ENCODE data around the gene IFITM2. TPM values are rescaled to one million over a fixed set of nuclear protein-coding genes. Genes with fewer than 3 reads are reported as not detected.

The IFITM2 gene
- total and polyA plus RNA-seq, 2 of the 13 experiments (the other 11 are each of a cell fraction or from before 2014, with no cell fraction given) = 13.8 to 267 TPM

- no peak for TF ChIP-seq LCORL (IDR thresholded peaks at IDR 0.05)
- peak; percentile 81; the same call in 1 of the 2 replicates for TF ChIP-seq LCORL (CRISPR knock-in tag; IDR thresholded peaks at IDR 0.05)
- TF ChIP-seq ZNF790 (CRISPR knock-in tag; IDR thresholded peaks at IDR 0.05; ENCODE audit: borderline replicate concordance) = peak; percentile 37; the same call in 1 of the 2 replicates
- no peak for TF ChIP-seq ZNF704 (CRISPR knock-in tag; IDR thresholded peaks at IDR 0.05; ENCODE audit: borderline replicate concordance)
- TF ChIP-seq ZC3H4 (CRISPR knock-in tag; IDR thresholded peaks at IDR 0.05; ENCODE audit: borderline replicate concordance) = 0 out of 2 replicates have a peak, but pooled peaks have one; percentile 56
- TF ChIP-seq ZNF639 (CRISPR knock-in tag; conservative IDR thresholded peaks at IDR 0.05) = 0 out of 2 replicates have a peak, but pooled peaks have one; percentile 31
- no peak for TF ChIP-seq ZNF766 (CRISPR knock-in tag; IDR thresholded peaks at IDR 0.05; ENCODE audit: borderline replicate concordance)
- TF ChIP-seq TARDBP (CRISPR knock-in tag; IDR thresholded peaks at IDR 0.05) = no peak; the same call in 1 of the 2 replicates
- TF ChIP-seq FOXO4 (CRISPR knock-in tag; conservative IDR thresholded peaks at IDR 0.05) = no peak
- peak; percentile 71; the same call in 1 of the 2 replicates for TF ChIP-seq ZNF816 (CRISPR knock-in tag; IDR thresholded peaks at IDR 0.05; ENCODE audit: borderline replicate concordance)
- TF ChIP-seq TEF (CRISPR knock-in tag; IDR thresholded peaks at IDR 0.05) = no peak
- TF ChIP-seq ETV6 (CRISPR knock-in tag; conservative IDR thresholded peaks at IDR 0.05) = no peak
- TF ChIP-seq ZNF264 (CRISPR knock-in tag; IDR thresholded peaks at IDR 0.05) = peak; percentile 56; the same call in 1 of the 2 replicates
- peak; percentile 47; the same call in 1 of the 2 replicates for TF ChIP-seq ZNF652 (CRISPR knock-in tag; IDR thresholded peaks at IDR 0.05; ENCODE audit: borderline replicate concordance, low read depth)
- TF ChIP-seq ZNF674 (CRISPR knock-in tag; IDR thresholded peaks at IDR 0.05; ENCODE audit: low read depth) = no peak
- TF ChIP-seq DMAP1 (CRISPR knock-in tag; IDR thresholded peaks at IDR 0.05) = peak; percentile 67
- no peak for TF ChIP-seq GTF3A (CRISPR knock-in tag; conservative IDR thresholded peaks at IDR 0.05)
- no peak for TF ChIP-seq NFAT5 (CRISPR knock-in tag; IDR thresholded peaks at IDR 0.05)
- TF ChIP-seq HMGA1 (CRISPR knock-in tag; conservative IDR thresholded peaks at IDR 0.05) = no peak
These were observed 45.7 kb downstream of the IFITM2 start (continued) for GRCh38 chr11:353179-353873.

All from HepG2 (cell line).